ENCODE measurements around the gene MAP2K3. TPM values are rescaled to one million over a fixed set of nuclear protein-coding genes. Genes with fewer than 3 reads are reported as not detected.

The MAP2K3 gene
- polyA plus RNA-seq, 1 experiment: 41.8 TPM

DNA sequence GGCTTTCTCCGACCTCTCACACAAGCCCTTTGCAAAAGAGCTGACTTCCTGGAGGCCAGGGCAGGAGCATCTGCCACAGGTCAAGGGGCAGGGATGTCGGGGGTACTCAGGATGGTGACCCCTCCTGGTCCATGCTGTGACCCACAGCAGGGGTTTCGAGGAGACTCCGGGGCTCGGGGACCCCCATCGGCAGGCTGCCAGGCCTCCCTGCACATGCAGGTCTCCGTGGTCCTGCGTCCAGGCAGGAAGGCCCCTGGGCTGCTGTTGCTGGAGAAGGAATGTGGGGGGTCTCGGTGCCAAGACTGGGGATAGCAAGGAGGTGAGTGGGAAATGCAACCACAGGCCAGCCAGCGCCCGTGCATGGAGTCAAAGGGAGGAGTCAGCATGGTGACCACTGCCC lies 42.9 kb upstream of the MAP2K3 start:
- Histone ChIP-seq H3K4me3 (ENCODE audit: low read depth, low read length) (no peak overlapping the region), H3K27me3 (ENCODE audit: control insufficient read depth, insufficient read depth, low read length) (no peaks in the 10 kb centered on the region), H3K36me3 (ENCODE audit: control insufficient read depth, insufficient read depth, low read length) (peaks cover 6% of the 10 kb centered on the region)
- TF ChIP-seq, protein P1, sequence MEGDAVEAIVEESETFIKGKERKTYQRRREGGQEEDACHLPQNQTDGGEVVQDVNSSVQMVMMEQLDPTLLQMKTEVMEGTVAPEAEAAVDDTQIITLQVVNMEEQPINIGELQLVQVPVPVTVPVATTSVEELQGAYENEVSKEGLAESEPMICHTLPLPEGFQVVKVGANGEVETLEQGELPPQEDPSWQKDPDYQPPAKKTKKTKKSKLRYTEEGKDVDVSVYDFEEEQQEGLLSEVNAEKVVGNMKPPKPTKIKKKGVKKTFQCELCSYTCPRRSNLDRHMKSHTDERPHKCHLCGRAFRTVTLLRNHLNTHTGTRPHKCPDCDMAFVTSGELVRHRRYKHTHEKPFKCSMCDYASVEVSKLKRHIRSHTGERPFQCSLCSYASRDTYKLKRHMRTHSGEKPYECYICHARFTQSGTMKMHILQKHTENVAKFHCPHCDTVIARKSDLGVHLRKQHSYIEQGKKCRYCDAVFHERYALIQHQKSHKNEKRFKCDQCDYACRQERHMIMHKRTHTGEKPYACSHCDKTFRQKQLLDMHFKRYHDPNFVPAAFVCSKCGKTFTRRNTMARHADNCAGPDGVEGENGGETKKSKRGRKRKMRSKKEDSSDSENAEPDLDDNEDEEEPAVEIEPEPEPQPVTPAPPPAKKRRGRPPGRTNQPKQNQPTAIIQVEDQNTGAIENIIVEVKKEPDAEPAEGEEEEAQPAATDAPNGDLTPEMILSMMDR (IDR thresholded peaks at IDR 0.05; ENCODE audit: insufficient read depth, low read depth, low read length): no peak
- DNase-seq (ENCODE audit: low read depth): no peak
- CTCF ChIA-PET: interaction anchor here (1.3 to 3.0 kb wide), 3 partner anchors 9 to 112 kb away, joined by 3 to 19 read pairs (median 6); partner anchors contain the start of gene TMEM11
- POLR2A ChIA-PET: no interaction called here

DNA sequence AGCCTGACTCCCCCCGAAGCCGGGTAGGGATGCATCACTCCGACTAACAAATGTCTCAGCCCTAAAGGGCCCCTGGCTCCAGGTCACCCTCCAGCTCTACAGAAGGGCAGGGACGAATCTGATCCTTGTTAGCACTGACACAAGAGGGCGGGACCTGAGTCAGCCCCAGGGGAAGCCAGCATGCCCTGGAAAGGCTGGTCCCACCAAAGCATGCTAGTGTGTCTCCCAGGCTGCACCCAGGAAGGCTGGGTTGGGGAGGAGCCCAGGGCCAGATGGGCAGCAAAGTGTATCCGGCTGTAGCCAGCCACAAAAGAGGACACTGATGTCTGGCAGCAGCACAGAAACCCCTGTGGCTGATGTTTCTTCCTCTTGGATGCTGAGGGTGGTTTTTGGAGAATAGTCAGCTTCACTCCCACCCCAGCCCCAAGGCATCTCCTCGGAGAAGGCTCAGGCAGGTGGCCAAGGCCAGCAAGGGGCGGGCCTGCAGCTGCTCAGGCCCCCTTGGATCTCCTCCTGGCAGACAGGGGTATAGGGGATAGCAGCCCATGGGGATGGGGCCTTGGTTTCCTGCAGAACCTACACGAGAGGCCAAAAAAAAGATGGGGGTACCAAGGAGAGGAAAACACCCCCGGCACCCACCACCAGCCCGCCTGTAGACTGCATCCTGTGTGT lies 42.3 kb upstream of the MAP2K3 start:
- ChIA-PET CTCF (interaction anchor here (1.5 kb wide), 1 partner anchor 28 kb away, joined by 3 read pairs; the partner anchor contains the start of gene TMEM11), POLR2A (no interaction called here)
- peaks cover 6% of the 10 kb centered on the region for H3K36me3 ChIP-seq (ENCODE audit: control insufficient read depth, insufficient read depth, low read length)
- TF ChIP-seq, protein P1 (IDR thresholded peaks at IDR 0.05; ENCODE audit: insufficient read depth, low read depth, low read length): no peak
- no peak for DNase-seq (ENCODE audit: low read depth)
- no peaks in the 10 kb centered on the region for H3K27me3 ChIP-seq (ENCODE audit: control insufficient read depth, insufficient read depth, low read length)
- no peak overlapping the region for H3K4me3 ChIP-seq (ENCODE audit: low read depth, low read length)

- no peak overlapping the region for H3K4me3 ChIP-seq (ENCODE audit: low read depth, low read length)
- TF ChIP-seq, protein P1 (IDR thresholded peaks at IDR 0.05; ENCODE audit: insufficient read depth, low read depth, low read length): no peak
- H3K36me3 ChIP-seq (ENCODE audit: control insufficient read depth, insufficient read depth, low read length): peaks cover 6% of the 10 kb centered on the region
- no peak for DNase-seq (ENCODE audit: low read depth)
- ChIA-PET POLR2A (no interaction called here), CTCF (interaction anchor here (1.5 kb wide), 1 partner anchor 29 kb away, joined by 3 read pairs; the partner anchor contains the start of gene TMEM11)
- no peaks in the 10 kb centered on the region for H3K27me3 ChIP-seq (ENCODE audit: control insufficient read depth, insufficient read depth, low read length)
Observed at GRCh38 chr17:21242780-21243515, 41.6 kb upstream of the MAP2K3 start.

DNA sequence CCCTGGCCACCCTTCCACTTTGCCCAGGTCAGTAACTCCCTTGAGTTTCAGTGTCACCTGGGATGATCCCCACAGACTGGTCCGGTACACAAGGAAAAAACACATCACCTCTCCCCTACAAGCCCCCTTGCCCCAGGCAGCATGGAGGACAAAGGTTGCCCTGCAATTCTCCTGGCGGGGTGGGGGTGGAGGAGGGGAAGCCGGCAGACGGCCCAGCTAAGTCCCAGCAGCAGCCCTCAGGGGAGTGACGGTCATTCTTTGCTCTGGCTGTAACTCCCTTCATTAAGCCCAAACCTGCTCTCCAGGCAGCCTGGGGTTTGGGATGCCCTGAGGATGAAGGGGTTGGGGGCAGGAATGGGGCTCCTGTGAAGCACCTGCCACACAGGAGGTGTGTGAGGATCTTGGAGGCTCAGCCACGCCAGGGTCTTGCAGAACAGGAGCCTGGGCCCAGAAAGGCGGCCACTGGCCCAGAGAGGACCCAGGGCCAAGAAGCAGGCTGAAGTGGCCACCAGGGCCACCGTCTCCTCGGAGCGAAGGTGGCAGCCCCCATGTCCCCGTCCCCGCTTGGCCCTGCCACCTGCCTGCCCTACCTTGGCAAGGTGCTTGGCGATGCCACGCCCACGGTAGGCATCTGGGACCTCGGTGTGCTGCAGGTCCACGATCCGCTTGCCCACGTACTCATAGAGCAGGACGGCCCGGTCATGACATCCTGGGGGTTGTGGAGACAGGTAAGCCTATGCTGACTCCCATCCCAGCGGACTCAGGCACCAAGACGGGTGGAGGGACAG lies 40.8 kb upstream of the MAP2K3 start:
- CTCF ChIA-PET: no interaction called here
- POLR2A ChIA-PET: no interaction called here
- Histone ChIP-seq H3K27me3 (ENCODE audit: control insufficient read depth, insufficient read depth, low read length) (no peaks in the 10 kb centered on the region), H3K4me3 (ENCODE audit: low read depth, low read length) (no peak overlapping the region), H3K36me3 (ENCODE audit: control insufficient read depth, insufficient read depth, low read length) (peaks cover 6% of the 10 kb centered on the region)
- TF ChIP-seq, protein P1 (IDR thresholded peaks at IDR 0.05; ENCODE audit: insufficient read depth, low read depth, low read length): no peak
- no peak for DNase-seq (ENCODE audit: low read depth)

GRCh38 chr17:21245639-21246084 lies 38.8 kb upstream of the MAP2K3 start:
- TF ChIP-seq, protein P1 (IDR thresholded peaks at IDR 0.05; ENCODE audit: insufficient read depth, low read depth, low read length): no peak
- peaks cover 8% of the 10 kb centered on the region for H3K36me3 ChIP-seq (ENCODE audit: control insufficient read depth, insufficient read depth, low read length)
- H3K4me3 ChIP-seq (ENCODE audit: low read depth, low read length): no peak overlapping the region
- no peaks in the 10 kb centered on the region for H3K27me3 ChIP-seq (ENCODE audit: control insufficient read depth, insufficient read depth, low read length)
- ChIA-PET CTCF (no interaction called here), POLR2A (no interaction called here)
- no peak for DNase-seq (ENCODE audit: low read depth)
